HG03439 (cell line): ENCODE data around the gene GCK.

Source experiments
- ATAC-seq: cut with Tn5 transposase; IDR thresholded peaks from one replicate; pipeline ENCODE4 v1.9.1; 2021; ENCODE audit warnings: mild to moderate bottlenecking, moderate library complexity; ENCODE audit not compliant: unreplicated experiment

The GCK gene

DNA sequence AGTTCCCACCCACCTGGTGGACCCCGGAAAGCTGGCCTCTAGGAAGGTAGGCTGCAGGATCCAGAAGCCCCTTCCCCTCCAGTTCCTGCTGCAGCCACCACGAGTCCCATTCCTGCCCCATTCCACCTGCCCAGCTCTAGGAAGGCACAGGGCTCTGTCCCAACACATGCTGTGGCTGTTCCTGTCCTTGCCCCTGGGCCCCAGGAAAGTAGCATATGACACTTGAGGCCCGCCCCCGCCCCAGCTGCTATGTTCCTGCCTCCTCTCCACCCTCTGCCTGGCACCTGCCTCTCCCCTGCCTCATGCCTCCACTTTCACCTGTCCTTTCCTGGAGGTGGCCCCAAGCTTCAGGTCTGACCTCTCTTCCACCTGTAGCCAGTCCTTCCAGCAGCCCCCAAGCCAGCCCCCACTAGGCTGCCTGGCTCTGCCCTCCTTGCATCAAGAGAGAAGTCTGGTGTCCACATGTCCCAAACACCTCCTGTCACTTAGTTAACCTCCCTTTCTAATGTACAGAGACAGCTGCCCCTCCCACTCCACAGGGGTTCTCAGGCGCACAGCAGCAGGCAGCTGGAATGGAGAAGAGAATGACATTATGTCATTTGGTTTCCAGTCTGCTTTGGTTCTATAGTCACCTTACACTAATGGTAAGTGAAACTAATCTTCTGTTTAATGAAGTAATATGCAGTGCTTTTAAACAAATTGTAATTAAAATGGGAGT, 34.3 kb upstream of the GCK start:
- ATAC-seq, result no peak

DNA sequence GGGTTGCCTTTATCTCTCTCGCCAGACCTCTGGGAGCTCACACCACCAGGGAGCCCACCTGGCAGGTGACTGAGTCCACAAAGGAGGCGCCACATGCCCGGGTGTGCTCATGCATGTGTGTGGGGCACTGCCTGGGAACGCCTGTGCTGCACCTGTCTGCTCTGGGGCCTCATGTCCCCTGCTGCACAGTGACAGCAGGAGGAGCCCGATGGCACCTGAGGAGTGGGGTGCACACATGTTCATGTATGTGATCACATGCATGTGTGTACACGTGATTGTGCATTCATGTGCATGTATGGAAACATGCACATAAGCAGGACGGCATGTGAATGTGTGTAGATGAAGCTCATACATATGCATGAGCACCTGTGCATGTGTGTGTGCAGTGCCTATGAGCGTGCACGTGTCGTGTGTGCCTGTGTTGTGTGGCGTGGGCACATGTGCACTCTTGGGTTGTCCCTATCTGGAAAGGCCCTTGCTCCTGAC, 33.6 kb upstream of the GCK start:
- no peak for ATAC-seq

DNA sequence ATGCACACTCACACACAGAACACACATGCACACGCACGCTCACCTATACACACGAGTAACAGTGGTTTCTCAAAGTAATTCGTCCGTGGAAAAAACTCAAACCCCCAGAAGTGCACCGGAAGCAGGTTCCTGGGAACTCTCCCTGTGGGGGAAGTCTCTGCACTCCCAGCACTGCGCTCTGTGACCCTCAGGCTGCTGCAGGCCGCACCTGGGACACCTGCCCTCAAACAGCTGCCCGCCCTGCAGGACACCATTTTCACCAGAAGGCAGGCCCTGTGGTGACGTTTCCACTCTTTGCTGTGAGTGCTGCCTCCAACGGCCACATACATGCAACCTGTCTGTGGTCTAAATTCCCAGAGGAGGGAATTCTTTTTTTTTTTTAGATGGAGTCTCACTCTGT, 32.8 kb upstream of the GCK start:
- ATAC-seq, result no peak

DNA sequence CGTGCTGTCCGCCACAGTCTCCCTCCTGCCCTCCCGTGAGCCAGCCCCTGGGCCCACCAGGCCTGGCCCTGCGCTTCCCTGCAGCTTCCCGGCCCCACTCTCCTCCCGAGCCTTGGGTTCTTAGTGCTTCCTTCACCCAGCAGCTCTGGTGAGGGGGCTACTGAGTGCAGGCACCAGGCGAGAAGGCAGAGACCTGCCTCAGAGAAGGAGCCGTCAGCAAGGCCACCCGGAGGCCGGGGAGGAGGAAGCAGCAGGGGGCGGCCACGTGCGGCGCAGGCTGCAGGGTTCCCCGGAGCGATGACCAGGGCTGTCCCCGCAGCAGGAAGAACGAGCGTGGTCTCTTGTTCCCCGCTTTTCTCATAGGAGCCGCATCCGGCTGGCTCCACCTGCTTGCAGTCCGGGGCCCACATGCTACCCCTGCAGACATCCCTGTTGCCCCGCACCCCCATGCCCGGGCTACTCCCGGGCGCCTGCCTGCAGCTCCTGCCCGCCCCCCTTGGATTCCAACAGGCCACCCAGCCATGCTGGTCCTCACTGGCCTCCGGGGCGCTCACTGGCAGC, 32.1 kb upstream of the GCK start:
- no peak for ATAC-seq

DNA sequence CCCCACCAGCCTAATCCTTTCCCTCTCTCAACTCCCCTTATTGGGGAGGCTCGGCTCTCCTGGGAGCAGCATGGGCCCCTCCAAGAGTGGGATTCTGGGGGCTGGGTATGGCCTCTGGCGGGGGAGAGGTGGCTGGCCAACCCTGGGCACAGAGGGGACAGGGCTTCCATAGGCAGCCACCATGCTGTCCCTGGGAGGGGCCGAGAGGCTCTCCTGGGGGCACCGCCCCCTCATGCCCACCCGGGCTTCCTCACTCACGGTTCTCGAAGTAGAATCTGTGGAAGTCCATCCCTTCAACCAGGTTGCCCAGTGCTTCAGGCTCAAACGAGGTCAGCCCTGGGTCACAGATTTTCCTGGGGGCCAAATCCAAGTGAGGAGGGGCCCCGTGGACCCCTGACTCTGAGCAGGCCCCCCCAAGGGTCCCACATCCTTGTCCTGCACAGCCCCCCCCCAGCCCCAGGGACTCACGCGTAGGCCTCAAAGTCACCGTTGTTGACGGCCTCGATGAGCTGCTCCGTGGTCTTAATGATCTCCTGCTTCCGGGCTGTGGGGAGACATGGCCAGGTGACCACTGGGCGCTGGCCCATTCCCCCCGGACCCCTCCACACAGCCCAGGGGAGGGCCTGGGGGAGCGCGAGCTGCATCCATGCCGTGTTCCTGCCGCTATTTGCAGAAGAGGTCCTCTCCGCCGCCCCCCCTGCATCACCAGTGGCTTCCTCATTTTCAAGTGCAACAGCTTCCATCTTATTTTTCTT, 31.3 kb upstream of the GCK start:
- no peak for ATAC-seq

DNA sequence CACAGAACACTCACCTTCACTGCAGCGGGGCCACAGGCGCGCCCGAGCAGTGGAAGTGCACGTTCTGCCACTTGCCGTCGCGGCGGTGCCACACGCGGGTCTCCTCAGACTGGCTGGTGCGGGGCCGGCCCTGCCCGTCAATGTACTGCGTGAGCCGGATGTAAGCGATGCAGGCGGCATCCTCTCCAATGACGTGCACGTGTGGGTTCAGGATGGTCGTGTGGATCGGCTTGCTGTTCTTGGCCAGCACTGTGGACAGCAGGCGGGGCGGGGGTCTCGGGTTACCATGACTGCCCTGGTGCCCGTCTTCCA, 30.8 kb upstream of the GCK start:
- no peak for ATAC-seq

DNA sequence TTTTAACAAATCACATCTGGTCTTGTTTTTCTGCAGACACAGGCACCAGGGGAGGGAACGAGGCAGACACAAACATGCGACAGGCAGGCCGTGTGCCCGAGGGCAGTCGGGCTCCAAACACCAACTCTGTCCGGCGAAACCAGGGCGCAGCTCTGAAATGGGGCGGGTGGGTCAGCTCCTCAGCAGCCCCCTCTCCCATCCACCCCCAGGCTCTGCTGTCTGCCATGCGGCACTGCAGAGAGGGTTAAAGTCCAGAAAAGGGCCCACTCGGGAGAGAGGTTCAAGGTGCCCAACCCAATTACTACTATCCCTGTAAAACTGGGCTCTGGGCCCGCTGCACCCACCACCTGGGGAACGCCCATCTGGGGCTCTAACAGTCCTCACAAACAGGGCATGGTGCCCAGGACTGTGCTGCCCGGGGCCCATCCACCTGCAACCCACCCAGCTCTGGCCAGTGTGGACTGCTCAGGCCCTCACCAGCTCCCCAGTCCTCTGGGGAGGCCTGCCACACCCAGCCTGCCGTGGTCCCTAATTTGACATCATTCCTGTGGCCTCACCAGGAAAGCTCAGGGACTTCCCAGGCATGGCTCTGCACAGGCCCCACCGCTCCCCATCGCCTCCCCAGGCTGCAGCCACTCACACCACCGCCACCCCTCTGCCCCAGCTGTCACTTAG, 30.3 kb upstream of the GCK start:
- ATAC-seq, result no peak

DNA sequence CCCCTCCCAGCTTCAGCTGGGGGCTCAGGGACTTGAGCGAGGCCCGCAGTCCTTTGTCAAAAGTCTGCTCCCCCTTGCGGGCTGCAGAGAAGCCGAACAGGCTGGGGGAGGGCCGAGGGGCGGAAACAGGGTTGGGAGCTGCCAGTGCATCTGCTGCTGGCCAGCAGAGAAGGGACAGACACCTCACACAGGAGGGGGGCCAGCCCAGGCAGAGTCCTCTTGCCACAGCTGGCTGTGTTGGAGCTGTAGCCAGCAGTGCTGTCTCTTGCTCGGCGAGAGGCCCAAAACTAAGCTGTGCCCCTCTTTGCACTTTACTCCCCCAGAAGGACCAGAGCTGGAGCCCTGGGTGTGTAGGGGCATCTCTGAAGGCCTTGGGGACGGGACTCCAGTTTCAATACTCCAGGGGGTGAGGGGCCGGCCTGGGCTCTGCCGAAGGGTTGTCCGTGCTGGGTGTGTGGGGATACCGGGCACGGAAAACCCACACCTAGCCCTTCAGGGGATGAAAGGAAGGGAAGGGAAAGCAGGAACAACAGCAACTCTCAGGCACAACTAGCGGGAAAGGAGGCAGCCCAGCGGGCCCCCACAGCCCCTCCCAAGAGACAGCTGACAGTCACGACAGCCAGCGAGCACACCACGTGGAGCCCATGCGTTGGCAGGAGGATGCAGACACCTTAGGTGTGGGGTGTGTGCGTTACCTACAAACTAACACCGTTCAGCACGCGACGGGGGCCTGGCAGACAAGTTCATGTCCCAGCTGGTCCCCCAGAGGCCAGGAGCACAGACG, 29.4 kb upstream of the GCK start:
- no peak for ATAC-seq

DNA sequence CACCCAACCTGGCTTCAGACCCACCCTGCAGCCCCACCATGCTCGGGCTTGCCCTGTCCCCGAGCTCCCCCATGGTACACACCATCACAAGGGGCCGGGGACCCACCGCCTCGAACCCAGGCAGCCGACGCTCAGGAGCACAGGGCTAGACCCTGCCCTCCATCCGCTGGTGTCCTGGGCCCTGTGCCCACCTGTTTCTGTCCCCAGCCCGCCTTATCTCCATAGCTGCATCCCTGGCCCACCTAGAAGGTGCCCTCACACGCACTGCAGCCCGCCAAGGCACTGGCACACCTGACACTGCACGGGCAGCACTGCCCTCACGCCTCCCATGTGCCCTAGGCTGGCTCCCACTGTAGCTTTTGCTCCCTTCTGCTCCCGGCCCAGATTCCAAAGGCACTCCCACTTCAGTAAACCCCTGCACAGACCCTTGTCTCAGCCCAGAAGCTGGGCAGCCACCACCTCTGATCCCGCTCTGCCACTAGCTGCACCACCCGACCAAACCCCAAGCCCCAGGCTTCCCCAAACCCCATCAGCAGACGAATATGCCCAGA, 28.7 kb upstream of the GCK start:
- ATAC-seq, result no peak

DNA sequence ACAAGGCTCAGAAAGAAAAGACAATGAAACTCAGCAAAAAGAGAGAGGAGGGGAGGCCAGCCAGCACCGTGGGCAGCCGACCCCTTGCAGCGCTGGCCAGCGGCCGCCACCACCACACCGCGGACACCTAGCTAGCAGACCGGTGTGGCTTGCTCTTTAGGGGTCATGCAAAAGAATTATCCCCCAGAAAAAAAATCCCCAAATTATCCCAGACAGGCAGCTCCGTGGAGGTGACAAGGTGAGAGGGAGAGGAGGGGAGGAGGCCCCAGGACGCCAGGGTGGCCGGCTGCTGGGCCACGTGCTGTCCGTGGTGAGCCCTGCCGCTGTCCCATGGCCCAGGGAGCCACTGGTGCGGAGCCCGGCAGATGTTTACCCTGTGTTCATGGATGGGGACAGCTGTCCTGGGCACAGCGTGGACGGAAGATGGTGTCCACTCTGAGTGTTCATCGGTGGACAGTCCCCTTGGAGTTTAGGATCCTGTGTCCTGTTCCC, 28.0 kb upstream of the GCK start:
- ATAC-seq, result no peak

DNA sequence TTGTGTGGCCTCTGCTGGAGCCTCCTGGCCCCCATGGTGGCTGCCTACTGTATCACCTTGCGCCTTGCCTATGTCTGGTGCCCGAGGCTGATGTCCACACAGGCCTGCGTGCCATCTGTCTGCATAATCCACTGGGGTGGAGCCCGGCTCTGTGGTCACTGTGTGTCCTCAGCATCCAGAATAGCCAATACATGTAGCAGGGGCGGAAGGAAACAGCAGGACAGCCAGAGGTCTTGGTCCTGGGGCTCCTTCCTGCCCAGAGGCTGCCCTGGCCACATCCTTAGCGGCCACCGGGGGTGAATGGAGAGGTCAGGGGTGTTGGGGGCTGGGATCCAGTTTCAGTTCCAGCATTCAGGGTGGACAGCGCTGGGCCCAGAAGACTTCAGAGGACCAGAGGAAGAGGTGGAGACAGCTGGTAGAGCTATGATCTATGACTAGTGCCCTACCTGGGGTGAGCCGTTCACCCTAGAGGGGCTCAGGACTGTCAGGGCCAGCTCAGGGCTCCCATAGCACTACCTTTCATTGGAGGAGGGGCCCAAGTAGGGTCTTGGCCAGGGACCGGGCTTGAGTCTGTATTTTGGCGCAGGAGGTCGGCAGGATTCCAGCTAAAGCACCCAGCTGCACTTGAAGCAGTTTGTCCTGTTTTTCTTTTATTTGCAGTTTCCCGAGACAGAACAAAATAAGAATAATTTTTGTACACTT, 27.4 kb upstream of the GCK start:
- ATAC-seq, result no peak

DNA sequence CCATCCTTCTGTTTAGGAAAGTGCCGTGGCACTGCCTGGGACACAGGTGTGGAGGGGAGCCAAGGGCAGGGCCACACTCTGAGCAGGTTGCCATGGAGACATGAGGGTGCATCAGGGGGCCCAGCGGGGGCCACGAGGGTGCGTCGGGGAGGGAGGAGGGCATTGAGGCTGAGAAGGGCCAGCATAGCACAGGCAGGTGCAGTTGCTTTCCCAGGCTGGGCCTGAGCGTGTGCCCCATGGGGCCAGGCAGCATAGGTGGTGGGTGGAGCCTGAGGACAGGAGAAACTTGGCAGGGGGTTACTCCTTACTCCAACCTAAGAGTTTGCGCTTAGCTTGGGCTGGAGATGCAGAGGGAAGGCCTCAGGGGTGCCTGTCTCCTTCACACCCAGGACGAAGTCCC, 26.8 kb upstream of the GCK start:
- ATAC-seq, result no peak

DNA sequence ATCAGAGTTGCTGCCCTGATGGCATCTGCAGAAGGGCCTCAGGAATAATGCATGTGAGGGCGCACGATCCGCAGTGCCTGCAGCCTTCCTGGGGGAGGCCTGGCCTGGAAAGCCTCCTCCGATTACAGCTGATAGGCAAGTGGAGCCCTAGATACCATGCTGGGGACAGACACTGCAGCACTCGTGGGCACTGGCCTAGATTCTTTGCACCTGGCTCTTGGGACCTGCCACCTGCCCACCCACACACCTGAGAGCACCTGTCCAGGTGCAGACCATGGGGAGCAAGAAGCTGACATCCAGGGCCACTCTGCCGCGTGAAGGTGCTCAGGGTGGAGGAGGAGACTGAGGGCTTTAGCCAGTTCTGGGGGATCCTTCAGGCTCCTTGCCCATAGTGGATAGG, 26.3 kb upstream of the GCK start:
- no peak for ATAC-seq

DNA sequence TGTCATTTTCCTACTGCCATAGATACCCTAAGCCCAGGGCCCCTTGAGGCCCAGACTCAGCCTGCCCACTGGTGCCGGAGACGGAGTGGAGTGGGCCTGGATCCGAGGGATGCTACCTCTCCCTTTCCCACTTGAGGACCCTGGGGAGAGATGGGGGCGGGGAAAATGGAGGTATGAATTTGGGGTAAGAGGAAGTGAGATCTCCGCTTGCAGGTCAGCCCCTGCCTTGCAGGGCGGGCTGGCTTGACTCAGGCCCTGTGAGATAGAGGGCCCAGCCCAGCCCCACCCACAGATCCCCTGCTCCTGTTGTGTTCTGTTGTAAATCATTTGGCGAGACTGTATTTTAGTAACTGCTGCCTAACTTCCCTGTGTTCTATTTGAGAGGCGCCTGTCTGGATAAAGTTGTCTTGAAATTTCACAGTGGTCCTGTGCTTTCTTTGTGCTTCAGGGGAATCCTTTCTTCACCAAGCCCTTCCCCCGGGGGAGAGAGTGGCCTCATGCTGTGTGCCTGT, 24.7 kb upstream of the GCK start:
- no peak for ATAC-seq

DNA sequence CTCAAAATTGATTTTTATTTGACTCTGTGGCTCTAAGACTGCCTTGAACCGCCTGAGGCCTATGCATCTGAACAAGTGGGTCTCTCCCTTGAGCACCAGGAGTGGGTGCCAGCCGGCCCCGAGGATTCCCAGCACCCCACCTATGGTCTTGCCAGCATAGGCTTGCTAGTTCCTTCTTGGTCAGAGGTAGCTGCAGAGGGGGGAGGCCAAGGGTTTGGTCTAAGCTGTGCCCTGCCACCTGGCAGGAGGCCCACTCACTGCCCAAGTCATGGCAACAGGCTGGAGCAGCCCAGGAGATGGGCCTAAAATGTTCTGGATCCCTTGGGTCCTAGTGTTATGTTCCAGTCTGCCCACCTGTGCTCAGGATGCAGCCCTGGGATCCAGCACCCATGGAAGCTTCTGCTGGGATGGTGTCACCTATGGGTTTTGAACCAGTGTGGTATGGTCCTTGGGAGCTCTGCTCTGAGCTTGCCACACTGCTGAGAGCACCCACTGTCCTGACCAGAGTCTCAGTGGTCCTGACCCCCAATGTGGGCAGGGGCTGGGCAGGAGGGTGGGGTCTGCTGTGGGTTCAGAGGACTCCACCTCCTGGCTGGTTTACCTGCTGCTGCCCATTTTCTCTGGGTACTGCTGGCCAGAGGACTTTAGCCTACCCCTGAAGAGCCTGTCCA, 24.1 kb upstream of the GCK start:
- ATAC-seq, result no peak

DNA sequence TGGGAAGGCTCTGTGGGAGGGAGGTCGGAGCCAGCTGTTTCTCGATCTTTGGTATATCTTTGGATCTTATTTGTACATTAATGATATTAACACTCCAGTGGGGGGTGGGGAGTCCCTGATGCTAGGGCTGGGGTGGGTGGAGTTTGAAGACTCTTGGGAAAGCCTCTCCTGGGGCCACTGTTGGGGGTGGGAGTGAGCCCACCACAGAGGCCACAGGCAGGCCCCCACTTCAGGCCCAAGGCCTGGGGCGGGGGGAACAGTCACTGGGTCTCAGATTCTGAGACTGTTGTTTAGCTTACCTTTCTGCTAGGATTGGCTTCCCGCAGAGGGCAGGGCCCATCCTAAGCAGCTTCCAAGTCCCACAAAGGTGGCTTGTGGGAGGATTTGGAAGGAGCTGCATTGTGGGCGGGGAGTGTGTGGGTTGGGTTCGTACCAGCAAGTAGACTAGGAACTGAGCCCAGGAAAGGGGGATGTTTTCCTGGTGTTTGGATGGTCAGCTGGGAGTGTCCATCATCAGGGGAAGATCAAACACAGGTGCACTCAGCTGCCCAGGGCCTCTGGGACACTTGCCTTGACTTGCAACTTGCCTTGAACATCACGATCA, 23.4 kb upstream of the GCK start:
- no peak for ATAC-seq

DNA sequence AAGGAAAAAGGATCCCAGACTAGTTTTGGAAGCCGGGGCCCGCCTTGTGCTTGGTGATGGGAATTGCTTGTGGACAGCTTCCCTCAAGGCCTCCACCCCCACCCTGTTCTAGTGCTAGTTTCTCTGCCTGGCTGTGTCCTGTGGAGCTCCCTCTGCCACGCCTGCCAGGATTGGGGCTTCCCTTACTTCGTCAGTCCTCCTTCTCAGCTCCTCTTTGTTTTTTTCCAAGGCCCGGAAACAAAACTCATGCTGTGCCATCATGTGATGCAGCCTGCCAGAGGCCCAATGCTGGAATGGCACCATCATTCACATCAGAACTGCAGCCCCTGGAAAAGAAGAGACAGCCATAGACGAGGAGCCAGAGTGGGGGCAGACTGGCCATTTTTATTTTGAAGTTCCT, 22.8 kb upstream of the GCK start:
- ATAC-seq, result no peak

DNA sequence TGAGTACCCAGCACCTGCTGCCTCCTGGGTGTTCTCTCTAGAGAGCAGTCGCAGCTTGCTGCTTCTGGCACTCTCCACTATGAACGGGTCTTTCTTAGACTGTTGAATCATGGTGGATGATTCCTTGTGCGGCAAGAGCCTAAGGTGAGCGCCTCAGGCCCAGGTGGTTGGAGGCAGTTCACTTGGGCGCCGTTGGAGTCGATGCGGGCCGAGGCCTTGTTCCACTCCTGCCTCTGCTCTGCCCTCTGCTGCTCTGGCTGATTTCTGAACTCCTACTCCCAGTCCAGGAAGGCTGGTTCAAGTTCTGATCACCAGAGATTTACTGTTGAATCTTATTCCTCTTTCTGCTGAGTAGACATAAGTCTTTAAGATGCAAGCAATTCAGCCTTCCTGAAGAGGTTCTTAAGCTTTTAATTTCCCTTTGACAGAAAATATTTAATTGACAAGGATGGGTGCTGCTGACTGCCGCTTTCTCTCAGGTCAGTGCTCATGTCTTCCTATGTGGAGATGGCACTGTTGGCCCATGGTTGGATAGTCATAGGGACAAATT, 22.0 kb upstream of the GCK start:
- no peak for ATAC-seq

DNA sequence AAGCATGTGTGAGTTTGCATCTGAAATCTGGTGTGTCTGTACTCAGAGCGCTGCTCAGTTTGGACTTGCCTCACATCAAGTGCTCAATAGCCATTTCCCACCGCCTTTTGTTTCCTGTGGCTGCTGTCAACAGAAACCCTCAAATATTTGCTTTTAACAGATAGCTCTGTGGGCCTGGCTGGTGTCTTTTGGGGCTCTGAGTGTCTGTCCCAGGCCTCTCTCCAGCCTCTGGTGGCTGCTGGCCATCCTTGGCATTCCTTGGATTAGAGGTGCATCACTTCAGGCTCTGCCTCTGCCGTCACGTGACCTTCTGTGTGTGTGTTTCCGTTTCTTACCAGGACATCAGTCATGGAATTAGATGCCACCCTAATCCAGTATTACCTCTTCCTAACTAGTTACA, 20.9 kb upstream of the GCK start:
- ATAC-seq, result no peak
